ENCODE data around the gene RXFP4. TPM values are rescaled to one million over a fixed set of nuclear protein-coding genes. Genes with fewer than 3 reads are reported as not detected.

The RXFP4 gene
- total and polyA plus RNA-seq, 7 experiments from 2014 or later: 0.60 to 1.3 TPM; not detected in 5

DNA sequence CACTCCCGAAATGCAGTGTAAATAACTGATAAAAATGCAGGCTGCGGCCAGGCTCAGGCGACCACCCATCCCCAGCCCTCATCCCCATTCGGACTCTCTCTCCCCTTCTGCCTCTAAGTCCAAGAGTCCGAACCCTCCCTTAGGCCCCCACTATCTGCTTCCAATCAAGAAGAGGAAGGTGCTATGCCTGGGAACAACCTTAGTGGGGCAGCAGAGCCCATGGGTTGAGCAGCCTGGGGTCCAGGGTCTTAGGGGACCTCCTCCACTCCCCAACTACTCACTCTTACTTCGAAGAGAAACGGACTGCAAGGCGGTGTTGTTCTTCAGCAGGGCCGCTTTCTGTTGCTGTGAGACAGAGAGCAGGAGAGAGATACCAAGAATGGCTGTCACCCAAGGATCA lies 24.7 kb downstream of the RXFP4 start:
- H3K9me3 Mint-ChIP-seq: peaks cover 0 to 1% (median 0%) of the 10 kb centered on the region in 11 donors
- peaks cover 53 to 66% (median 58%) of the 10 kb centered on the region in 7 donors for H3K4me1 Mint-ChIP-seq
- H3K4me1 ChIP-seq (ENCODE audit: control insufficient read depth in 2 of 2, insufficient read depth in 2 of 2, low read length in 2 of 2): peaks cover 43 to 51% of the 10 kb centered on the region in 2 donors
- DNase-seq: no peak
- intact Hi-C loops (cut with micrococcal nuclease): loop anchor here in 1 of 2 donors (2.0 kb wide), 1 partner anchor 15 kb away; no protein-coding TSS in a partner anchor
- no peaks in the 10 kb centered on the region for H3K27me3 Mint-ChIP-seq
- H3K36me3 ChIP-seq (ENCODE audit: control insufficient read depth in 2 of 3, insufficient read depth in 3 of 3, low read length in 3 of 3): peaks cover 24 to 84% (median 36%) of the 10 kb centered on the region in 3 experiments
- H3K4me3 ChIP-seq (ENCODE audit: low read length): no peak overlapping the region
- no peaks in the 10 kb centered on the region for H3K9me3 ChIP-seq (ENCODE audit: control insufficient read depth in 2 of 3, low read length in 3 of 3)
- POLR2A ChIA-PET: interaction anchor here (1.2 to 3.1 kb wide), 4 partner anchors 10 to 28 kb away, joined by 3 to 15 read pairs (median 11); no protein-coding TSS in a partner anchor
- H3K27me3 ChIP-seq (ENCODE audit: control insufficient read depth in 2 of 2, insufficient read depth in 2 of 2, low read length in 2 of 2): no peaks in the 10 kb centered on the region
- H3K27ac Mint-ChIP-seq: peak overlapping the region; percentile 86 to 96 (median 95)
- CTCF ChIA-PET: interaction anchor here (1.0 to 5.7 kb wide), 4 partner anchors 9 to 18 kb away, joined by 3 to 39 read pairs (median 5); partner anchors contain the start of gene ARHGEF2
- H3K27ac ChIP-seq (ENCODE audit: low read depth, low read length): peak overlapping the region; percentile 66
- no peak for ATAC-seq
- H3K4me3 Mint-ChIP-seq: peak overlapping the region in 9 of 10 donors; percentile 16 to 95 (median 67)
- H3K36me3 Mint-ChIP-seq: peaks cover 0 to 41% (median 19%) of the 10 kb centered on the region in 5 donors

DNA sequence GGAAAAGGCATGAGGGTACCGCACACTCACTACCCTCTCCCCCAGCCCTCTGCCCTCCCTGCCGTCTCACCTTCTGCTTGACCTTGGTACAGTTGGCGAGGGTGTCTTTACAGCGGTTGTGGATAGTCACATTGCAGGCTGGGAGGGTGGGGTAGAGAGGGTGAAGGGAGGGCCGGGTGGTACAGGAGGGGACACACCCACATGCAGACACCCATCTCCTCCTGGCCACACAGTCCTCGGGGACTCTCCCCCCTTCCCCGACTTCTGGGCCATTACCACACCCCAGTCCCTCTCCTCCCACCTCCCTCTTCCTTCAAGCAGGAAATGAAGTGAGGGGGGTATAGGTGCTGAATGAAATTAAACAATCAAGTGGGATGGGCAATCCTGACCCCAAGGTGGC lies 25.3 kb downstream of the RXFP4 start:
- Mint-ChIP-seq H3K36me3 (peaks cover 0 to 39% (median 19%) of the 10 kb centered on the region in 5 donors), H3K4me1 (peaks cover 59 to 67% (median 63%) of the 10 kb centered on the region in 7 donors), H3K4me3 (peak overlapping the region in 9 of 10 donors; percentile 67 to 95 (median 83)), H3K27me3 (no peaks in the 10 kb centered on the region), H3K9me3 (peaks cover 0 to 1% (median 0%) of the 10 kb centered on the region in 11 donors), H3K27ac (peak overlapping the region; percentile 86 to 96 (median 95))
- H3K4me3 ChIP-seq (ENCODE audit: low read length): no peak overlapping the region
- H3K9me3 ChIP-seq (ENCODE audit: control insufficient read depth in 2 of 3, low read length in 3 of 3): no peaks in the 10 kb centered on the region
- ChIA-PET POLR2A (interaction anchor here (1.0 to 9.5 kb wide), 7 partner anchors 10 to 34 kb away, joined by 3 to 144 read pairs (median 8); partner anchors contain the start of genes ARHGEF2 and KHDC4), CTCF (interaction anchor here (0.5 to 5.7 kb wide), 6 partner anchors 9 to 240 kb away, joined by 3 to 39 read pairs (median 4); partner anchors contain the start of gene ARHGEF2)
- peaks cover 21 to 78% (median 34%) of the 10 kb centered on the region in 3 experiments for H3K36me3 ChIP-seq (ENCODE audit: control insufficient read depth in 2 of 3, insufficient read depth in 3 of 3, low read length in 3 of 3)
- H3K4me1 ChIP-seq (ENCODE audit: control insufficient read depth in 2 of 2, insufficient read depth in 2 of 2, low read length in 2 of 2): peaks cover 44 to 56% of the 10 kb centered on the region in 2 donors
- ATAC-seq (no peak), DNase-seq (no peak)
- intact Hi-C loops (cut with micrococcal nuclease): loop anchor here in 1 of 2 donors (1.0 to 2.0 kb wide), 3 partner anchors 10 to 23 kb away; no protein-coding TSS in a partner anchor
- H3K27me3 ChIP-seq (ENCODE audit: control insufficient read depth in 2 of 2, insufficient read depth in 2 of 2, low read length in 2 of 2): no peaks in the 10 kb centered on the region
- peak overlapping the region; percentile 66 for H3K27ac ChIP-seq (ENCODE audit: low read depth, low read length)

DNA sequence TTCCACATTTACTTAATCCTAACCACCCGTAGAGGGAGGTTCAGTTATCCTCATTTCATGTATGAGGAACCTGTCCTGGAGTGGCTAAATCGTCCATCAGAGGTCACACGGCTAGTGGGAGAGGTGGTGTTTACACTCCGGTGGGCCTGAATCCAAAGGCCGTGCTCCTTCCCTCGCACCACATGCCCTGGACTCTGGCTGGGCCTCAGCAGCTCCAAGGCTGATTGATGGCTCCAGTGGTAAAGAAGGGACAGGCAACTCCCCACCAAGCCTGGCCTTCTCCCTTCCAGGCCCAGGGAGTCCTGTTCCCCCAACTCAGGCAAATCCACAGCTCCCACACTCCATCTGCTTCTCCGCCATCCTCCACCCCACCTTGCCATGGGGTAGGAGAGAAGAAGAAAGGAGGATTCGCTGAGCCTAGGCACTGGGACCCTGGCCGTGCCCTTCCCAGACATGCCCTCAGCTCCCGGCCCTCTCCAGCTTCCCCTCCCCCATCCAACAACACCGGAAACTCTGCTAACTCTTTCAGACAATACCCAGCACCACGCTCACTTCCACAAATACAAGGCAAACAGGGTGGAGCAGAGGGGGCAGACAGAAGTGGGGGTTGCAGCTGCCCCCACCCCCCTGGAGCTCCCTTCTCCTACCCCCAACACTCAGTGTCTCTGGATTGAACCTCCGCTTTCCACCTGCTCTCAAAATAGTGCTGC lies 26.1 kb downstream of the RXFP4 start:
- Mint-ChIP-seq H3K27me3 (no peaks in the 10 kb centered on the region), H3K4me1 (peaks cover 64 to 72% (median 67%) of the 10 kb centered on the region in 7 donors), H3K36me3 (peaks cover 0 to 41% (median 19%) of the 10 kb centered on the region in 5 donors), H3K4me3 (peak overlapping the region; percentile 61 to 95 (median 83)), H3K27ac (peak overlapping the region; percentile 90 to 96 (median 95)), H3K9me3 (peaks cover 0 to 1% (median 0%) of the 10 kb centered on the region in 11 donors)
- no peaks in the 10 kb centered on the region for H3K9me3 ChIP-seq (ENCODE audit: control insufficient read depth in 2 of 3, low read length in 3 of 3)
- no peaks in the 10 kb centered on the region for H3K27me3 ChIP-seq (ENCODE audit: control insufficient read depth in 2 of 2, insufficient read depth in 2 of 2, low read length in 2 of 2)
- peak in 7 of 9 donors; percentile 42 to 54 (median 48) for DNase-seq
- ChIA-PET CTCF (interaction anchor here (0.6 to 5.7 kb wide), 8 partner anchors 11 to 39 kb away, joined by 3 to 39 read pairs (median 4); partner anchors contain the start of genes ARHGEF2 and KHDC4), POLR2A (interaction anchor here (0.5 to 9.5 kb wide), 11 partner anchors 11 to 35 kb away, joined by 3 to 144 read pairs (median 5); partner anchors contain the start of genes ARHGEF2 and KHDC4)
- H3K36me3 ChIP-seq (ENCODE audit: control insufficient read depth in 2 of 3, insufficient read depth in 3 of 3, low read length in 3 of 3): peaks cover 14 to 70% (median 28%) of the 10 kb centered on the region in 3 experiments
- H3K4me3 ChIP-seq (ENCODE audit: low read length): peak overlapping the region; percentile 24
- peak overlapping the region; percentile 66 for H3K27ac ChIP-seq (ENCODE audit: low read depth, low read length)
- intact Hi-C loops (cut with micrococcal nuclease): loop anchor here (1.0 to 2.0 kb wide), 4 partner anchors 9 to 22 kb away; no protein-coding TSS in a partner anchor
- H3K4me1 ChIP-seq (ENCODE audit: control insufficient read depth in 2 of 2, insufficient read depth in 2 of 2, low read length in 2 of 2): peaks cover 52 to 64% of the 10 kb centered on the region in 2 donors
- peak; percentile 44 for ATAC-seq

DNA sequence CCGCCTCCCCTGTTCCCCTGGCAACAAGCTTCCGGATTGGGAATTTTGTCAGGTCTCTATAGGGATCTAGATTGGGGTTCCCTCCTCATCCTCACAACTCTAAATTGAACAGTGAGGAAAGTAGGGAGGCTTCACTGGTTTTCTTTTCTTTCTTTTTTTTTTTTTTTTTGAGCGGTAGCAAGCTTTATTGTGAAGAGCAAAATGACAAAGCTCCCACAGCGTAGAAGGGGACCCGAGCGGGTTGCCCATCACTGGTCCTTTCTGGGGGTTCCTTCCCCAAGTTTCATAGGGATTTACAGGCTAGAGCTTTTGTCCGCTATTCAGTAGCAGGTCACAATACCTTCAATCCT lies 26.6 kb downstream of the RXFP4 start:
- H3K4me3 ChIP-seq (ENCODE audit: low read length): peak overlapping the region; percentile 24
- DNase-seq (no peak), ATAC-seq (no peak)
- peaks cover 9 to 65% (median 23%) of the 10 kb centered on the region in 3 experiments for H3K36me3 ChIP-seq (ENCODE audit: control insufficient read depth in 2 of 3, insufficient read depth in 3 of 3, low read length in 3 of 3)
- peaks cover 56 to 69% of the 10 kb centered on the region in 2 donors for H3K4me1 ChIP-seq (ENCODE audit: control insufficient read depth in 2 of 2, insufficient read depth in 2 of 2, low read length in 2 of 2)
- intact Hi-C loops (cut with micrococcal nuclease): loop anchor here in 1 of 2 donors (1.0 kb wide), 1 partner anchor 11 kb away; no protein-coding TSS in a partner anchor
- Mint-ChIP-seq H3K4me1 (peaks cover 66 to 77% (median 73%) of the 10 kb centered on the region in 7 donors), H3K4me3 (peak overlapping the region; percentile 61 to 95 (median 83)), H3K9me3 (peaks cover 0 to 1% (median 0%) of the 10 kb centered on the region in 11 donors), H3K27me3 (no peaks in the 10 kb centered on the region), H3K27ac (peak overlapping the region; percentile 90 to 96 (median 95)), H3K36me3 (peaks cover 0 to 41% (median 22%) of the 10 kb centered on the region in 5 donors)
- peak overlapping the region; percentile 66 for H3K27ac ChIP-seq (ENCODE audit: low read depth, low read length)
- ChIA-PET POLR2A (interaction anchor here (0.8 to 9.5 kb wide), 10 partner anchors 11 to 36 kb away, joined by 3 to 144 read pairs (median 5); partner anchors contain the start of genes ARHGEF2 and KHDC4), CTCF (interaction anchor here (0.6 to 5.7 kb wide), 7 partner anchors 11 to 61 kb away, joined by 3 to 39 read pairs (median 3); partner anchors contain the start of genes ARHGEF2 and KHDC4)
- no peaks in the 10 kb centered on the region for H3K9me3 ChIP-seq (ENCODE audit: control insufficient read depth in 2 of 3, low read length in 3 of 3)
- H3K27me3 ChIP-seq (ENCODE audit: control insufficient read depth in 2 of 2, insufficient read depth in 2 of 2, low read length in 2 of 2): no peaks in the 10 kb centered on the region

DNA sequence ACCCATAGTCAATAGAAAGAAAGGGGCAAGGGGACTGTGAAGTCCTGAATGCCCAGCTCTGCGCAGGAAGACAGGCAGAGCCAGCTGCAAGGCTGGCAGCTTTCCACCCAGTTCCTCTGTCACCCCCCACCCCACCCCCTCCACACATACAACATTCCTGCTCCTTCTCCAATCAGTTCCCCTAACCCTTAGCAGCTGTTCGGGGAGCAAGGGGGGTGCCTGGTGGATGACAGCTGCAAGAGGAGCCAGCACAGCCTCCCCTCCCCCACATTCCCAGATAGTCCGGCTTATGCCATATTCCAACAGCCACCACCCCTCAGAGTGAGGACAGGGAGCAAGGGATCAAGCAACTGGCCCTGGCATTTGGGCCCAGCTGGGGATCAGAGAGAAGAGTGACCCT lies 27.2 kb downstream of the RXFP4 start:
- Mint-ChIP-seq H3K27ac (peak overlapping the region; percentile 90 to 96 (median 95)), H3K27me3 (no peaks in the 10 kb centered on the region), H3K4me1 (peaks cover 73 to 83% (median 79%) of the 10 kb centered on the region in 7 donors), H3K9me3 (peaks cover 0 to 1% (median 0%) of the 10 kb centered on the region in 11 donors), H3K4me3 (peak overlapping the region; percentile 64 to 95 (median 83)), H3K36me3 (peaks cover 0 to 44% (median 24%) of the 10 kb centered on the region in 5 donors)
- intact Hi-C loops (cut with micrococcal nuclease): loop anchor here in 1 of 2 donors (1.0 kb wide), 1 partner anchor 11 kb away; no protein-coding TSS in a partner anchor
- ATAC-seq (no peak), DNase-seq (no peak)
- no peaks in the 10 kb centered on the region for H3K9me3 ChIP-seq (ENCODE audit: control insufficient read depth in 2 of 3, low read length in 3 of 3)
- H3K27me3 ChIP-seq (ENCODE audit: control insufficient read depth in 2 of 2, insufficient read depth in 2 of 2, low read length in 2 of 2): no peaks in the 10 kb centered on the region
- ChIA-PET CTCF (interaction anchor here (0.6 to 5.7 kb wide), 5 partner anchors 10 to 62 kb away, joined by 3 to 39 read pairs (median 3); partner anchors contain the start of gene ARHGEF2), POLR2A (interaction anchor here (1.5 to 9.5 kb wide), 4 partner anchors 11 to 35 kb away, joined by 5 to 144 read pairs (median 6); partner anchors contain the start of genes ARHGEF2 and KHDC4)
- peaks cover 62 to 73% of the 10 kb centered on the region in 2 donors for H3K4me1 ChIP-seq (ENCODE audit: control insufficient read depth in 2 of 2, insufficient read depth in 2 of 2, low read length in 2 of 2)
- peak overlapping the region; percentile 24 for H3K4me3 ChIP-seq (ENCODE audit: low read length)
- peak overlapping the region; percentile 66 for H3K27ac ChIP-seq (ENCODE audit: low read depth, low read length)
- H3K36me3 ChIP-seq (ENCODE audit: control insufficient read depth in 2 of 3, insufficient read depth in 3 of 3, low read length in 3 of 3): peaks cover 9 to 61% (median 23%) of the 10 kb centered on the region in 3 experiments
